HTR-8/SVneo (cell line): Measurements from ENCODE around the gene RBBP5.
"Not testable (repeated sequence)": the region's sequence is repeated elsewhere in the genome, so short reads cannot be mapped to it uniquely, and the experiment has no call there.

ENCODE experiments used
- DNase-seq: peaks from one replicate; pipeline ENCODE4 v3.0.0; 2011; ENCODE audit warnings: low spot score, mixed read lengths; ENCODE audit not compliant: insufficient read length
- FAIRE-seq: peaks from 2 replicates; lab custom pipeline; 2011; peaks lifted over from hg19 to GRCh38; lab: Jason Lieb, UNC

Gene RBBP5

GRCh38 chr1:205121660-205122488, at the start of gene RBBP5:
Gene RBBP5, minus strand, starts transcription at chr1:205121978. Its CDS starts 105 bp downstream, at chr1:205121873.
- FAIRE-seq = no peak
- DNase-seq = peak; percentile 95

GRCh38 chr1:205171369-205171768, 49.6 kb upstream of the RBBP5 start:
- DNase-seq = no peak
- FAIRE-seq = no peak

GRCh38 chr1:205170532-205171269, 48.9 kb upstream of the RBBP5 start:
- DNase-seq (no peak), FAIRE-seq (no peak)

GRCh38 chr1:205169248-205169647, 47.5 kb upstream of the RBBP5 start:
- DNase-seq = no peak
- FAIRE-seq = no peak

GRCh38 chr1:205168291-205168690, 46.5 kb upstream of the RBBP5 start:
- no peak for FAIRE-seq
- no peak for DNase-seq

- DNase-seq (no peak), FAIRE-seq (no peak)
Observed at GRCh38 chr1:205162301-205162700, 40.5 kb upstream of the RBBP5 start.

GRCh38 chr1:205161076-205161475, 39.3 kb upstream of the RBBP5 start:
- DNase-seq (no peak), FAIRE-seq (no peak)

- DNase-seq (no peak), FAIRE-seq (no peak)
Observed at GRCh38 chr1:205158048-205158616, 36.4 kb upstream of the RBBP5 start.

GRCh38 chr1:205155665-205156377, 34.0 kb upstream of the RBBP5 start:
- not testable (repeated sequence) for FAIRE-seq, DNase-seq

- FAIRE-seq (no peak), DNase-seq (no peak)
Observed at GRCh38 chr1:205152505-205152904, 30.7 kb upstream of the RBBP5 start.

- no peak for DNase-seq
- peak; percentile 13 for FAIRE-seq
Observed at GRCh38 chr1:205150651-205151428, 29.1 kb upstream of the RBBP5 start.

- no peak for DNase-seq
- FAIRE-seq = no peak
Observed at GRCh38 chr1:205147191-205147835, 25.5 kb upstream of the RBBP5 start.

- DNase-seq = peak; percentile 62
- no peak for FAIRE-seq
Observed at GRCh38 chr1:205144751-205145150, 23.0 kb upstream of the RBBP5 start.

- no peak for DNase-seq
- FAIRE-seq = no peak
Observed at GRCh38 chr1:205144046-205144720, 22.4 kb upstream of the RBBP5 start.

GRCh38 chr1:205142102-205142469, 20.3 kb upstream of the RBBP5 start:
- FAIRE-seq = no peak
- no peak for DNase-seq

GRCh38 chr1:205141236-205142101, 19.7 kb upstream of the RBBP5 start:
- DNase-seq (peak; percentile 67), FAIRE-seq (peak; percentile 66)

GRCh38 chr1:205140113-205140512, 18.3 kb upstream of the RBBP5 start:
- FAIRE-seq (no peak), DNase-seq (no peak)

GRCh38 chr1:205137901-205138300, 16.1 kb upstream of the RBBP5 start:
- no peak for FAIRE-seq
- no peak for DNase-seq
